HG02852 (cell line): ENCODE measurements around the gene EHBP1L1.
A peak's percentile ranks its signal among the peaks of the same experiment; 100 is the strongest.

Experiments used
- ATAC-seq: cut with Tn5 transposase; IDR thresholded peaks from one replicate; pipeline ENCODE4 v1.9.1; 2021; ENCODE audit warnings: mild to moderate bottlenecking, moderate library complexity; ENCODE audit not compliant: unreplicated experiment

EHBP1L1 gene

GRCh38 chr11:65546217-65546958, 29.5 kb upstream of the EHBP1L1 start:
- ATAC-seq, result peak; percentile 73

- no peak for ATAC-seq
Measured at GRCh38 chr11:65547446-65548125, 28.3 kb upstream of the EHBP1L1 start.

- ATAC-seq, result no peak
Measured at GRCh38 chr11:65548395-65548794, 27.5 kb upstream of the EHBP1L1 start.

- no peak for ATAC-seq
Measured at GRCh38 chr11:65549096-65549495, 26.8 kb upstream of the EHBP1L1 start.

- no peak for ATAC-seq
Measured at GRCh38 chr11:65551572-65552387, 24.1 kb upstream of the EHBP1L1 start.

- no peak for ATAC-seq
Measured at GRCh38 chr11:65552388-65552951, 23.4 kb upstream of the EHBP1L1 start.

GRCh38 chr11:65553301-65554001, 22.4 kb upstream of the EHBP1L1 start:
- ATAC-seq, result no peak

GRCh38 chr11:65554057-65554818, 21.6 kb upstream of the EHBP1L1 start:
- ATAC-seq, result no peak

GRCh38 chr11:65554842-65555430, 20.9 kb upstream of the EHBP1L1 start:
- no peak for ATAC-seq

- no peak for ATAC-seq
Measured at GRCh38 chr11:65555693-65556231, 20.1 kb upstream of the EHBP1L1 start.

GRCh38 chr11:65556470-65557279, 19.2 kb upstream of the EHBP1L1 start:
- ATAC-seq, result no peak

GRCh38 chr11:65557280-65558001, 18.4 kb upstream of the EHBP1L1 start:
- no peak for ATAC-seq

GRCh38 chr11:65558002-65558929, 17.6 kb upstream of the EHBP1L1 start, which contains the start of gene LTBP3:
LTBP3 (minus strand) TSS chr11:65558359; CDS start chr11:65557959, 400 bp downstream.
- no peak for ATAC-seq

- no peak for ATAC-seq
Measured at GRCh38 chr11:65558930-65559509, 16.8 kb upstream of the EHBP1L1 start.

- ATAC-seq, result no peak
Measured at GRCh38 chr11:65559535-65559934, 16.3 kb upstream of the EHBP1L1 start.

GRCh38 chr11:65559951-65560537, 15.8 kb upstream of the EHBP1L1 start:
- no peak for ATAC-seq
